Hindlimb muscle (tissue), 1 donor: ENCODE data around the gene MCF2L2. TPM values are rescaled to one million over a fixed set of nuclear protein-coding genes. Genes with fewer than 3 reads are reported as not detected.

ENCODE experiments used
- DNase-seq: peaks from one replicate; pipeline ENCODE4 v3.0.0-alpha.2; 2013
- polyA plus RNA-seq: library from polyadenylated mRNA; unstranded; fragments of 120-200 nt; gene quantifications from one replicate; pipeline ENCODE4 v1.2.1, GENCODE V29; 2013; ENCODE audit not compliant: insufficient read length

Gene MCF2L2
- polyA plus RNA-seq, 1 donor, result 0.21 TPM

GRCh38 chr3:183319371-183319770 lies 109.0 kb downstream of the MCF2L2 start:
- DNase-seq, result no peak

GRCh38 chr3:183318877-183319276 lies 109.5 kb downstream of the MCF2L2 start:
- no peak for DNase-seq

- DNase-seq, result no peak
Observed at GRCh38 chr3:183317886-183318865, 110.2 kb downstream of the MCF2L2 start.

- no peak for DNase-seq
Observed at GRCh38 chr3:183317271-183317670, 111.1 kb downstream of the MCF2L2 start.

- DNase-seq, result no peak
Observed at GRCh38 chr3:183315739-183316138, 112.7 kb downstream of the MCF2L2 start.

GRCh38 chr3:183313764-183314163 lies 114.7 kb downstream of the MCF2L2 start:
- no peak for DNase-seq

GRCh38 chr3:183313351-183313750 lies 115.1 kb downstream of the MCF2L2 start:
- DNase-seq, result no peak

GRCh38 chr3:183312433-183312832 lies 116.0 kb downstream of the MCF2L2 start:
- no peak for DNase-seq

GRCh38 chr3:183310936-183311335 lies 117.5 kb downstream of the MCF2L2 start:
- DNase-seq, result no peak

GRCh38 chr3:183309276-183309675 lies 119.1 kb downstream of the MCF2L2 start:
- no peak for DNase-seq

GRCh38 chr3:183308751-183309150 lies 119.7 kb downstream of the MCF2L2 start:
- DNase-seq, result no peak

- no peak for DNase-seq
Observed at GRCh38 chr3:183307749-183308148, 120.7 kb downstream of the MCF2L2 start.

- peak; percentile 57 for DNase-seq
Observed at GRCh38 chr3:183306798-183307671, 121.4 kb downstream of the MCF2L2 start.

- no peak for DNase-seq
Observed at GRCh38 chr3:183303690-183304089, 124.7 kb downstream of the MCF2L2 start.

- DNase-seq, result no peak
Observed at GRCh38 chr3:183301937-183302580, 126.4 kb downstream of the MCF2L2 start.

- no peak for DNase-seq
Observed at GRCh38 chr3:183300996-183301562, 127.3 kb downstream of the MCF2L2 start.

GRCh38 chr3:183299976-183300375 lies 128.4 kb downstream of the MCF2L2 start:
- no peak for DNase-seq

- DNase-seq, result peak; percentile 55
Observed at GRCh38 chr3:183298701-183299153, 129.7 kb downstream of the MCF2L2 start.

GRCh38 chr3:183296944-183297343 lies 131.5 kb downstream of the MCF2L2 start:
- no peak for DNase-seq

- DNase-seq, result no peak
Observed at GRCh38 chr3:183295211-183295610, 133.2 kb downstream of the MCF2L2 start.

- no peak for DNase-seq
Observed at GRCh38 chr3:183293966-183294365, 134.5 kb downstream of the MCF2L2 start.

GRCh38 chr3:183291497-183292031 lies 136.9 kb downstream of the MCF2L2 start:
- no peak for DNase-seq
